Neural cell (in vitro differentiated cells): ENCODE measurements around the gene TSPAN15.

Source experiments
- EP300 ChIP-seq: fragments of 450-650 bp; conservative IDR thresholded peaks from 2 replicates; pipeline ENCODE4 v1.6.1; 2014; ENCODE audit warnings: antibody characterized with exemption, mild to moderate bottlenecking, moderate library complexity; ENCODE audit not compliant: poor library complexity, severe bottlenecking
- EZH2 ChIP-seq: fragments of 200-600, 300-800 bp; shearing (Covaris generic), sonication (generic); IDR thresholded peaks from 2 replicates; pipeline ENCODE4 v1.6.1; 2014; ENCODE audit warnings: antibody characterized with exemption, low read length, borderline replicate concordance, mild to moderate bottlenecking; ENCODE audit not compliant: insufficient read depth, poor library complexity, severe bottlenecking
- MXI1 ChIP-seq: fragments of 450-650 bp; conservative IDR thresholded peaks from 2 replicates; pipeline ENCODE4 v1.6.1; 2014; ENCODE audit warnings: antibody characterized with exemption, mild to moderate bottlenecking; ENCODE audit not compliant: poor library complexity, severe bottlenecking
- POLR2AphosphoS5 ChIP-seq: IDR thresholded peaks from 2 replicates; pipeline ENCODE4 v1.6.1; 2012
- RAD21 ChIP-seq: fragments of 450-650 bp; conservative IDR thresholded peaks from 2 replicates; pipeline ENCODE4 v1.6.1; 2014; ENCODE audit warnings: antibody characterized with exemption, mild to moderate bottlenecking, moderate library complexity
- SMC3 ChIP-seq: fragments of 450-650 bp; conservative IDR thresholded peaks from 2 replicates; pipeline ENCODE4 v1.6.1; 2014; ENCODE audit warnings: antibody characterized with exemption, mild to moderate bottlenecking, moderate library complexity; ENCODE audit not compliant: poor library complexity
- TAF1 ChIP-seq: IDR thresholded peaks from 2 replicates; pipeline ENCODE4 v1.6.1; 2012; ENCODE audit warnings: low read depth
- TF ChIP-seq, protein P1 (sequence below): fragments of 450-650 bp; IDR thresholded peaks from 2 replicates; pipeline ENCODE4 v1.5.1; 2014; ENCODE audit warnings: antibody characterized with exemption, mild to moderate bottlenecking, moderate library complexity; ENCODE audit not compliant: poor library complexity, severe bottlenecking
- TF ChIP-seq, protein P2 (sequence below): IDR thresholded peaks from 2 replicates; pipeline ENCODE4 v1.6.1; 2012; ENCODE audit warnings: borderline replicate concordance

DNA sequence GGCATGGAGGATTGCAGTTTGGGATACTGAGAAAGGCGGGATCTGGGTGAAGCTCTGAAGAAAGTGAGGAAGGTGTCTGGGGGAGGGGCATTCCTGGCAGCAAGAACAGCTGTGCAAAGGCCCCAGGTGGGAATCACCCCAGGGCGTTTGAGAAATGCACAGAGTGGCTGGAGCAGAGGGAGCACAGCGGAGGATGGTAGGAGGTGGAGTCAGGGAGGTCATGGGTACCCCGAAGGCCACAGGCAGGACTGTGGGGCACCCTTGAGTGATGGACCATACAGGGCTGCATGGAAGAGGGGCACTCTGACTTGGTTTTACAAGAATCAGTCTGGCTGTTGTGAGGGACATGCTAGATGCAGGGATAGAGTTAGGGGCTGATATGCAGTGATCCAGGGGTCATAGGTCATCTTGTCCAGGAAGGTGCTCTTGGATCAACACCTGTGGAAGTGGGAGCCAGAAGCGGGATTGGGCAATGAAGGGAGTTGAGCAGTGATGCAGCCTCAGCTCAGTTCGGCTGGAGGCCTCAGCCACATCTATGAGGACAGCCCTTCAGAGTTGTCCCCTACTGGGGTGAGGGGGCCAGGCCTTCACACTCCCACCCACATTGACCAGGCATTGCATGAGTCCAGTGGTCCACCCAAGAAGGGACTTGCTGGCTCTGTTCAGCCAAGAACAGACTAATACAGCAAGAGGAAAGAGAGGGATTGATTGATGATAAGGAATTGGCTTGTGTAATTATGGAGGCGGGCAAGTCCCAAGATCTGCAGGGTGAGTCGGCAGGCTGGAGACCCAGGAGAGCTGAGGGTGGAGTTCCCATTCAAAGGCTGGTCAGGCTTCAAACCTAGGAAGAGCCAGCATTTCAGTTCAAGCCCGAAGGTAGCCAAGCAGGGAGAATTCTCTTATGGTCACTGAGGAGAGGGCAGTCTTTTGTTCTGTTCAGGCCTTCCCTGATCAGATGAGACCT, 48.7 kb downstream of the TSPAN15 start:
- TF ChIP-seq, protein P1, sequence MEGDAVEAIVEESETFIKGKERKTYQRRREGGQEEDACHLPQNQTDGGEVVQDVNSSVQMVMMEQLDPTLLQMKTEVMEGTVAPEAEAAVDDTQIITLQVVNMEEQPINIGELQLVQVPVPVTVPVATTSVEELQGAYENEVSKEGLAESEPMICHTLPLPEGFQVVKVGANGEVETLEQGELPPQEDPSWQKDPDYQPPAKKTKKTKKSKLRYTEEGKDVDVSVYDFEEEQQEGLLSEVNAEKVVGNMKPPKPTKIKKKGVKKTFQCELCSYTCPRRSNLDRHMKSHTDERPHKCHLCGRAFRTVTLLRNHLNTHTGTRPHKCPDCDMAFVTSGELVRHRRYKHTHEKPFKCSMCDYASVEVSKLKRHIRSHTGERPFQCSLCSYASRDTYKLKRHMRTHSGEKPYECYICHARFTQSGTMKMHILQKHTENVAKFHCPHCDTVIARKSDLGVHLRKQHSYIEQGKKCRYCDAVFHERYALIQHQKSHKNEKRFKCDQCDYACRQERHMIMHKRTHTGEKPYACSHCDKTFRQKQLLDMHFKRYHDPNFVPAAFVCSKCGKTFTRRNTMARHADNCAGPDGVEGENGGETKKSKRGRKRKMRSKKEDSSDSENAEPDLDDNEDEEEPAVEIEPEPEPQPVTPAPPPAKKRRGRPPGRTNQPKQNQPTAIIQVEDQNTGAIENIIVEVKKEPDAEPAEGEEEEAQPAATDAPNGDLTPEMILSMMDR: no peak
- TF ChIP-seq EP300: no peak
- no peak for TF ChIP-seq TAF1
- TF ChIP-seq, protein P2, sequence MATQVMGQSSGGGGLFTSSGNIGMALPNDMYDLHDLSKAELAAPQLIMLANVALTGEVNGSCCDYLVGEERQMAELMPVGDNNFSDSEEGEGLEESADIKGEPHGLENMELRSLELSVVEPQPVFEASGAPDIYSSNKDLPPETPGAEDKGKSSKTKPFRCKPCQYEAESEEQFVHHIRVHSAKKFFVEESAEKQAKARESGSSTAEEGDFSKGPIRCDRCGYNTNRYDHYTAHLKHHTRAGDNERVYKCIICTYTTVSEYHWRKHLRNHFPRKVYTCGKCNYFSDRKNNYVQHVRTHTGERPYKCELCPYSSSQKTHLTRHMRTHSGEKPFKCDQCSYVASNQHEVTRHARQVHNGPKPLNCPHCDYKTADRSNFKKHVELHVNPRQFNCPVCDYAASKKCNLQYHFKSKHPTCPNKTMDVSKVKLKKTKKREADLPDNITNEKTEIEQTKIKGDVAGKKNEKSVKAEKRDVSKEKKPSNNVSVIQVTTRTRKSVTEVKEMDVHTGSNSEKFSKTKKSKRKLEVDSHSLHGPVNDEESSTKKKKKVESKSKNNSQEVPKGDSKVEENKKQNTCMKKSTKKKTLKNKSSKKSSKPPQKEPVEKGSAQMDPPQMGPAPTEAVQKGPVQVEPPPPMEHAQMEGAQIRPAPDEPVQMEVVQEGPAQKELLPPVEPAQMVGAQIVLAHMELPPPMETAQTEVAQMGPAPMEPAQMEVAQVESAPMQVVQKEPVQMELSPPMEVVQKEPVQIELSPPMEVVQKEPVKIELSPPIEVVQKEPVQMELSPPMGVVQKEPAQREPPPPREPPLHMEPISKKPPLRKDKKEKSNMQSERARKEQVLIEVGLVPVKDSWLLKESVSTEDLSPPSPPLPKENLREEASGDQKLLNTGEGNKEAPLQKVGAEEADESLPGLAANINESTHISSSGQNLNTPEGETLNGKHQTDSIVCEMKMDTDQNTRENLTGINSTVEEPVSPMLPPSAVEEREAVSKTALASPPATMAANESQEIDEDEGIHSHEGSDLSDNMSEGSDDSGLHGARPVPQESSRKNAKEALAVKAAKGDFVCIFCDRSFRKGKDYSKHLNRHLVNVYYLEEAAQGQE: no peak
- TF ChIP-seq RAD21: no peak
- no peak for TF ChIP-seq EZH2
- no peak for TF ChIP-seq POLR2AphosphoS5
- TF ChIP-seq MXI1: no peak
- TF ChIP-seq SMC3: no peak
